ENCODE data around the gene ALLC. TPM values are rescaled to one million over a fixed set of nuclear protein-coding genes. Genes with fewer than 3 reads are reported as not detected.

Gene ALLC
- total RNA-seq (2011; cell fraction: chromatin; rRNA removed; ENCODE audit: low replicate concordance) = not detected in 2 replicates
- total RNA-seq (2011; cell fraction: nucleolus; rRNA removed) = not detected in 2 replicates
- total RNA-seq (2011; cell fraction: nucleoplasm; rRNA removed) = not detected in 2 replicates
- total RNA-seq (2014; rRNA removed) (not detected in 2 replicates), total RNA-seq (2014; rRNA removed; fragmentation: Illumina TruSeq; extraction: Trizol) (not detected in 2 replicates), total RNA-seq (2015; rRNA removed; fragmentation: Illumina TruSeq; extraction: Trizol) (not detected in 2 replicates), total RNA-seq (2021) (not detected in 2 replicates), polyA plus RNA-seq (2011; rRNA removed) (not detected in 2 replicates), polyA plus RNA-seq (2014; fragmentation: Illumina TruSeq; extraction: Trizol) (not detected in 2 replicates), polyA plus RNA-seq (2014; fragmentation: Nextera tagmentation; extraction: Ambion mirVana) (not detected), polyA plus RNA-seq (2014; rRNA removed) (not detected in 2 replicates), polyA minus RNA-seq (2011; rRNA and poly(A)+ RNA removed) (not detected in 2 replicates), Bru-seq, nascent RNA (not detected), BruChase-seq, experiment 1, labeled RNA remaining after a 2-hour chase (percentile 9 among the genes with signal in this experiment), BruChase-seq, experiment 2, labeled RNA remaining after a 6-hour chase (percentile 11 among the genes with signal in this experiment)
- not detected in 2 replicates for polyA plus RNA-seq (2011; cell fraction: cytosol; rRNA removed)
- polyA plus RNA-seq (2011; cell fraction: nucleus; rRNA removed) = not detected in 2 replicates
- polyA plus RNA-seq (2012) = not detected in 2 replicates
- polyA minus RNA-seq (2011; cell fraction: cytosol; rRNA and poly(A)+ RNA removed) = not detected in 2 replicates
- not detected in 2 replicates for polyA minus RNA-seq (2011; cell fraction: nucleus; rRNA and poly(A)+ RNA removed)
- long read RNA-seq, experiment 1 = 0 reads
- long read RNA-seq, experiment 2 = 0 reads
- long read RNA-seq, experiment 3 = 0 reads

- H3K4me1 ChIP-seq (replicated peaks in 1 of 2; ENCODE audit: control insufficient read depth in 2 of 2, insufficient read depth in 2 of 2, low read length in 2 of 2) = peaks cover 0 to 6% of the 10 kb centered on the region in 2 experiments; a peak in 1 of 5 replicates
- CTCF ChIA-PET (ENCODE audit: low intra/inter-chr PET ratio) = no interaction called here
- POLR2A ChIA-PET = no interaction called here
- H3K9me3 ChIP-seq (replicated peaks; ENCODE audit: control insufficient read depth, insufficient read depth, low read depth, low read length) = no peaks in the 10 kb centered on the region
- no peaks in the 10 kb centered on the region for H4K20me1 ChIP-seq (replicated peaks; ENCODE audit: control insufficient read depth, insufficient read depth, low read length)
- H2AFZ ChIP-seq (ENCODE audit: low read depth, low read length) = peak within 1 kb of the TSS; percentile 70; the same call in 1 of the 2 replicates
- no peak within 1 kb of the TSS for H3K4me2 ChIP-seq (ENCODE audit: insufficient read depth, low read length)
- no peak for ATAC-seq
- H3K27ac ChIP-seq (ENCODE audit: extremely low read depth, low read depth, low read length) = no peak within 1 kb of the TSS
- no peaks in the 10 kb centered on the region for H3K36me3 ChIP-seq (ENCODE audit: control insufficient read depth, insufficient read depth, low read length)
- H3K9ac ChIP-seq (ENCODE audit: insufficient read depth in 1 of 2, low read depth in 2 of 2, low read length in 2 of 2) = 0 out of 4 replicates have a peak within 1 kb of the TSS, but pooled peaks of 1 of the 2 experiments have one; percentile 19
- intact Hi-C loops (cut with micrococcal nuclease) = no loop called here
- in situ Hi-C loops (cut with MboI) = loop anchor here (10.0 to 25.0 kb wide), 3 partner anchors 163 to 1546 kb away; no protein-coding TSS in a partner anchor
- no TSS peak for BruUV-seq (replicated peaks)
- H3K27me3 ChIP-seq (ENCODE audit: control insufficient read depth in 2 of 2, insufficient read depth in 2 of 2, low read length in 2 of 2) = peaks cover 35 to 42% of the 10 kb centered on the region in 2 experiments
- TF ChIP-seq ARID2 (IDR thresholded peaks at IDR 0.05) = no peak
- no peak for TF ChIP-seq RBM15 (IDR thresholded peaks at IDR 0.05; ENCODE audit: insufficient read depth, low read length)
- TF ChIP-seq HNRNPL (IDR thresholded peaks at IDR 0.05; ENCODE audit: low read depth, low read length) = no peak
- no peak for TF ChIP-seq SAFB (IDR thresholded peaks at IDR 0.05; ENCODE audit: borderline replicate concordance, low read depth, low read length)
- TF ChIP-seq PREB (CRISPR knock-in tag; IDR thresholded peaks at IDR 0.05) = no peak
- FAIRE-seq = no peak
- no peak for DNase-seq (ENCODE audit: extremely low read depth in 1 of 4, low spot score in 3 of 4)
- 32% methylated on average over 6 of the region's 7 CpGs for whole genome bisulfite sequencing (ENCODE audit: insufficient coverage, low coverage, missing lambda C conversion rate)
- H3K79me2 ChIP-seq (ENCODE audit: control insufficient read depth, insufficient read depth, low read length) = no peaks in the 10 kb centered on the region
- no peak within 1 kb of the TSS for H3K4me3 ChIP-seq
- no peaks in the 10 kb centered on the region for H3K9me1 ChIP-seq (ENCODE audit: control insufficient read depth, insufficient read depth, low read length)
These were observed at the start of gene ALLC for GRCh38 chr2:3657881-3658280. TSS of gene ALLC (plus strand) at chr2:3658200. CDS start at chr2:3671158, 12,958 bp downstream.

All from K562 (cell line).